Measurements from ENCODE around the gene BRD3.

The BRD3 gene

GRCh38 chr9:134035041-134036039 lies 32.5 kb downstream of the BRD3 start:
- DNase-seq: no peak

GRCh38 chr9:134034215-134035040 lies 33.4 kb downstream of the BRD3 start:
- DNase-seq: no peak

- no peak for DNase-seq
Observed at GRCh38 chr9:134033516-134034214, 34.2 kb downstream of the BRD3 start.

GRCh38 chr9:134032456-134033222 lies 35.2 kb downstream of the BRD3 start:
- DNase-seq: no peak

- DNase-seq: no peak
Observed at GRCh38 chr9:134031783-134032182, 36.0 kb downstream of the BRD3 start.

- no peak for DNase-seq
Observed at GRCh38 chr9:134030821-134031470, 36.9 kb downstream of the BRD3 start.

- no peak for DNase-seq
Observed at GRCh38 chr9:134029248-134030226, 38.3 kb downstream of the BRD3 start.

GRCh38 chr9:134028575-134029247 lies 39.1 kb downstream of the BRD3 start:
- no peak for DNase-seq

- no peak for DNase-seq
Observed at GRCh38 chr9:134028076-134028475, 39.8 kb downstream of the BRD3 start.

GRCh38 chr9:134027561-134027960 lies 40.3 kb downstream of the BRD3 start:
- DNase-seq: no peak

- no peak for DNase-seq
Observed at GRCh38 chr9:134026981-134027380, 40.8 kb downstream of the BRD3 start.

- no peak for DNase-seq
Observed at GRCh38 chr9:134026581-134026980, 41.2 kb downstream of the BRD3 start.

- DNase-seq: no peak
Observed at GRCh38 chr9:134025606-134026541, 42.0 kb downstream of the BRD3 start.

GRCh38 chr9:134024828-134025605 lies 42.8 kb downstream of the BRD3 start, which contains the start of gene BRD3OS:
Gene BRD3OS, plus strand, starts transcription at chr9:134025481. Its CDS starts 1,267 bp downstream, at chr9:134026748.
- DNase-seq: peak; percentile 94

- DNase-seq: no peak
Observed at GRCh38 chr9:134024214-134024792, 43.5 kb downstream of the BRD3 start.

GRCh38 chr9:134014946-134015345 lies 52.9 kb downstream of the BRD3 start:
- DNase-seq: no peak

GRCh38 chr9:134011401-134011800 lies 56.4 kb downstream of the BRD3 start:
- no peak for DNase-seq
